KMS-11 (cell line): ENCODE measurements around the gene CD34.

Source experiments
- H2AFZ ChIP-seq: fragments of 200-600 bp; sonication (generic); 2 replicates; pipeline ENCODE4 v1.6.1; 2016; ENCODE audit warnings: antibody characterized with exemption, mixed run types, low read depth
- H3K27ac ChIP-seq: fragments of 200-600 bp; sonication (generic); 2 replicates; pipeline ENCODE4 v1.6.1; 2016; ENCODE audit warnings: mild to moderate bottlenecking, mixed run types
- H3K27me3 ChIP-seq: fragments of 200-600 bp; sonication (generic); 2 replicates; pipeline ENCODE4 v1.6.1; 2017; ENCODE audit warnings: mild to moderate bottlenecking, low read depth, mixed run types, moderate library complexity; ENCODE audit not compliant: insufficient read depth
- H3K36me3 ChIP-seq: fragments of 200-600 bp; sonication (generic); 2 replicates; pipeline ENCODE4 v1.6.1; 2017; ENCODE audit warnings: mild to moderate bottlenecking, mixed run types; ENCODE audit not compliant: insufficient read depth
- H3K4me1 ChIP-seq: fragments of 200-600 bp; sonication (generic); 2 replicates; pipeline ENCODE4 v1.6.1; 2016; ENCODE audit warnings: mild to moderate bottlenecking, low read depth, mixed run types; ENCODE audit not compliant: poor library complexity, severe bottlenecking
- H3K4me2 ChIP-seq: fragments of 200-600 bp; sonication (generic); 2 replicates; pipeline ENCODE4 v1.7.0; 2016; ENCODE audit warnings: mild to moderate bottlenecking, mixed run types
- H3K4me3 ChIP-seq: fragments of 200-600 bp; sonication (generic); IDR thresholded peaks from 2 replicates; pipeline ENCODE4 v1.6.1; 2017; ENCODE audit warnings: low read depth, low read length, mixed read lengths; ENCODE audit not compliant: insufficient read depth
- H3K79me2 ChIP-seq: fragments of 200-600 bp; sonication (generic); 2 replicates; pipeline ENCODE4 v1.6.1; 2016; ENCODE audit warnings: low read depth, mixed run types; ENCODE audit not compliant: insufficient read depth
- H3K9ac ChIP-seq: fragments of 200-600 bp; sonication (generic); 2 replicates; pipeline ENCODE4 v1.6.1; 2016; ENCODE audit warnings: mild to moderate bottlenecking, mixed run types
- H4K20me1 ChIP-seq: fragments of 200-600 bp; sonication (generic); 2 replicates; pipeline ENCODE4 v1.6.1; 2016; ENCODE audit warnings: mild to moderate bottlenecking, mixed run types; ENCODE audit not compliant: insufficient read depth
- TF ChIP-seq, protein P1 (sequence below): fragments of 200-600 bp; sonication (generic); conservative IDR thresholded peaks from 2 replicates; pipeline ENCODE4 v1.6.1; 2017; ENCODE audit warnings: low read depth, mild to moderate bottlenecking, antibody characterized with exemption, low read length, moderate library complexity, mixed read lengths

Gene CD34

DNA sequence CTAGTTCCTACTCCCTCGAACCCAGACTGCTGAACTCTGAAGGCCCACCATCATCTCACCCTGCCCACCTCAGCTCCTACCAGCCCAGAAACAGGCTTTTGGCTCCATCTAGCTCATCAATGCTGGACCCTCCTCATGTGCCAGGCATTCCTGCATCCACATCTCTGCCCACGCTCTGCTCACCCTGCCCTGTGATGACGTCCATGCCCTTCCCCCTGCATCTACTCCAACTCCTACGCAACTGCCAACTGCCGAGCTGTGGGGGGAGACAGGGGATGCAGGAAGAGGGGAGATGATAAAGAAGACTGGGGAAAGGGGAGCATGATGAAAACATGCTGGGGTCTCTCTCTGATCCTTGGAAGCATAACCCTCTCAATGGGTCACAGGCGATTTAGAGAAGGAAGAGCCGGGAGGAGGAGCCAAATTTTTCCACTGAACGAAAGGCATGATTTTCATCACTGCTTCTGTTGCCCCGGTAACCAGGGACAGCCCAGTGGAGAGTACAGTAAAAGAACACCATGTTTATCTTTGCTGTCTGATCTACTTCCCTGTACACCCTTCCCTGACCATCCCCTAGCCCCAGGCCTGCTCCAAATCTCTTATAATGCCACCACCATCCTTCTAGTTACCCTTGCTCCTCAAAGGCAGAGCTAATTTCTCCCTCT is 44.3 kb downstream of the CD34 start:
- peaks cover 18% of the 10 kb centered on the region; the same call in 1 of the 2 replicates for H3K79me2 ChIP-seq
- H3K27ac ChIP-seq: no peak overlapping the region
- H3K4me3 ChIP-seq: no peak overlapping the region
- no peaks in the 10 kb centered on the region for H3K27me3 ChIP-seq
- H3K36me3 ChIP-seq: 0 out of 2 replicates have a peak, but pooled peaks cover 4% of the 10 kb centered on the region
- H3K4me1 ChIP-seq: peaks cover 77% of the 10 kb centered on the region
- no peak overlapping the region for H3K9ac ChIP-seq
- no peaks in the 10 kb centered on the region for H4K20me1 ChIP-seq
- H2AFZ ChIP-seq: no peak overlapping the region
- H3K4me2 ChIP-seq: no peak overlapping the region; the same call in 1 of the 2 replicates
- TF ChIP-seq, protein P1, sequence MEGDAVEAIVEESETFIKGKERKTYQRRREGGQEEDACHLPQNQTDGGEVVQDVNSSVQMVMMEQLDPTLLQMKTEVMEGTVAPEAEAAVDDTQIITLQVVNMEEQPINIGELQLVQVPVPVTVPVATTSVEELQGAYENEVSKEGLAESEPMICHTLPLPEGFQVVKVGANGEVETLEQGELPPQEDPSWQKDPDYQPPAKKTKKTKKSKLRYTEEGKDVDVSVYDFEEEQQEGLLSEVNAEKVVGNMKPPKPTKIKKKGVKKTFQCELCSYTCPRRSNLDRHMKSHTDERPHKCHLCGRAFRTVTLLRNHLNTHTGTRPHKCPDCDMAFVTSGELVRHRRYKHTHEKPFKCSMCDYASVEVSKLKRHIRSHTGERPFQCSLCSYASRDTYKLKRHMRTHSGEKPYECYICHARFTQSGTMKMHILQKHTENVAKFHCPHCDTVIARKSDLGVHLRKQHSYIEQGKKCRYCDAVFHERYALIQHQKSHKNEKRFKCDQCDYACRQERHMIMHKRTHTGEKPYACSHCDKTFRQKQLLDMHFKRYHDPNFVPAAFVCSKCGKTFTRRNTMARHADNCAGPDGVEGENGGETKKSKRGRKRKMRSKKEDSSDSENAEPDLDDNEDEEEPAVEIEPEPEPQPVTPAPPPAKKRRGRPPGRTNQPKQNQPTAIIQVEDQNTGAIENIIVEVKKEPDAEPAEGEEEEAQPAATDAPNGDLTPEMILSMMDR: no peak

DNA sequence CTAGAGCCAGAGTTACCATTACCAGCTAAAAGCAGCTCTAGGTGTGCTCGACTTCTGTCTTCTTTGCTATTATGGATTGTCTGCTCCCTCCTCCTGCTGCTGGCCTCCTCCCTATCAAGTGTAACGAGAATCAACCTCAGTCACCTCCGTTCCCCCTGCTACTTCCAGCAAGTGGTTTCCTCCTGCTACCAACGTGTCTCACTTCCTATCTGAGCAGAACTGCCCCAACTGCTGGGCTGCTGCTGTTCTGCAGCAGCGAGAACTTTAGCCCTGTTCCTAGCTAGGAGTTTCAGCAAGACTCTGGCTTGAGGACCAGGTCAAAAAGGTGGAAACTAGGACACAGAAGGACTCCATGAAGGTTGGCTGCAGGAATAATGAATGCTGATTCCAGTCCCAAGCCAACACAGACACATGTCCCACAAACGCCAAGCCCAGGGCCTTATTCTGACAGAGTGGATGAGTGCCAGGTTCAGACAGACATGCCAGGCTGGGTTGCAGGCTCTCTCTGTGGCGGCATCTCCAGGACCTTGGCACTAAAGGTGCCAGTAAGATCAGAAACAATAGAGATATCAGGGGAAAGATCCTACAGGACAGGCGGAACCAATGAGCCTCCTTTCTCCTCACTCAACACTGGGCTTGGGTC is 46.9 kb downstream of the CD34 start:
- TF ChIP-seq, protein P1: no peak
- H3K36me3 ChIP-seq: 0 out of 2 replicates have a peak, but pooled peaks cover 4% of the 10 kb centered on the region
- no peak overlapping the region for H3K4me2 ChIP-seq
- H3K79me2 ChIP-seq: peaks cover 41% of the 10 kb centered on the region
- no peak overlapping the region for H3K4me3 ChIP-seq
- no peaks in the 10 kb centered on the region for H3K27me3 ChIP-seq
- peaks cover 89% of the 10 kb centered on the region for H3K4me1 ChIP-seq
- H4K20me1 ChIP-seq: no peaks in the 10 kb centered on the region
- no peak overlapping the region; the same call in 1 of the 2 replicates for H3K27ac ChIP-seq
- no peak overlapping the region for H2AFZ ChIP-seq
- H3K9ac ChIP-seq: no peak overlapping the region

GRCh38 chr1:207862241-207862787 is 48.6 kb downstream of the CD34 start:
- Histone ChIP-seq H3K79me2 (peaks cover 46% of the 10 kb centered on the region), H3K27me3 (no peaks in the 10 kb centered on the region), H3K4me3 (no peak overlapping the region), H3K4me1 (peaks cover 97% of the 10 kb centered on the region), H3K36me3 (0 out of 2 replicates have a peak, but pooled peaks cover 4% of the 10 kb centered on the region), H3K9ac (peak overlapping the region; percentile 49; the same call in 1 of the 2 replicates), H2AFZ (peak overlapping the region; percentile 38; the same call in 1 of the 2 replicates), H3K27ac (peak overlapping the region; percentile 91), H4K20me1 (no peaks in the 10 kb centered on the region), H3K4me2 (peak overlapping the region; percentile 71)
- TF ChIP-seq, protein P1: no peak

DNA sequence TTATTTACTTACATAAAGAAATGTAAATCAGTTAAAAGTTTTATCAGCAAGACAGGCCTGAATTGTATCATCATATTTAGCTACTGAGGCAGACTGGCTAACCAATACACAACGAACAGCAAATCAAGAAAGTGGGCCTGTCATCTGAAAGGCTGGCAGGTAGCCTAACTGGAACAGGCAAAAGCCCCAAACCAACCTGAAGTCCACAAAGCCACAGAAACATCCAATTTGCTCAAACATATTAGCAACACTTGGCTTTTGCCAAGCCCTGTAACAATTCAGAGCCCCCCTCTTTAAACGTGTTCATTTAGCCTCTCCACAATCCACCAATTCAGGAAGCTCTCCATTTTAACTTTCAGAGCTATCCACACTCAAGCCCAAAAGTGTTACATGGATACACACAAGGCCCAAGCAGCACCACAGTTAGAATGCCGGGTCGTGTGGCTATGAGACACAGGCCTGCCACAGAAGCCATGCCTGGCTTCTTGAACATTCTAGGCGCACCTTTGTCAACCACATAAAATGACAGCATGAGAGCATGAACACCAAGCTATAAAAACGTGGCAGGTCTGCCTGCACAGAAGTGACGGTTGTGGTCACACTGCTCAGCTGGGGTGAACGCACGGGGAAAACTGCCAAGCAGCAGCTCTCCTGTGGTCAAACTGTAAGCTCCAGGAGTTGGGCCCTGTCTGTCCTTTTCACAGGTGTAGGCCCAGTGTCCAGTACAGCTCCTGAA is 49.3 kb downstream of the CD34 start:
- Histone ChIP-seq H3K27me3 (no peaks in the 10 kb centered on the region), H3K4me3 (no peak overlapping the region), H3K79me2 (peaks cover 44% of the 10 kb centered on the region), H4K20me1 (no peaks in the 10 kb centered on the region), H3K4me2 (peak overlapping the region; percentile 71), H3K27ac (peak overlapping the region; percentile 91), H3K4me1 (peaks cover 98% of the 10 kb centered on the region), H3K9ac (peak overlapping the region; percentile 49; the same call in 1 of the 2 replicates), H3K36me3 (0 out of 2 replicates have a peak, but pooled peaks cover 3% of the 10 kb centered on the region), H2AFZ (peak overlapping the region; percentile 38)
- TF ChIP-seq, protein P1: no peak
